Testis (tissue), 2 donors: Measurements from ENCODE around the gene STIM1.

Source experiments
- POLR2A ChIP-seq: fragments of 450-650 bp; IDR thresholded peaks from one replicate; pipeline ENCODE4 v1.6.1; 2017; ENCODE audit warnings: antibody characterized with exemption, mild to moderate bottlenecking, moderate library complexity
- TF ChIP-seq, protein P1 (sequence below), 3 experiments: fragments of 450-650 bp in 2 of 3; fragments of 200-600 bp in 1 of 3; sonication (generic) in 1 of 3; IDR thresholded peaks; one replicate each; pipeline ENCODE4 v1.5.1; 2016 to 2019; ENCODE audit warnings: antibody characterized with exemption in 3 of 3, mild to moderate bottlenecking in 2 of 3, moderate library complexity in 1 of 3

DNA sequence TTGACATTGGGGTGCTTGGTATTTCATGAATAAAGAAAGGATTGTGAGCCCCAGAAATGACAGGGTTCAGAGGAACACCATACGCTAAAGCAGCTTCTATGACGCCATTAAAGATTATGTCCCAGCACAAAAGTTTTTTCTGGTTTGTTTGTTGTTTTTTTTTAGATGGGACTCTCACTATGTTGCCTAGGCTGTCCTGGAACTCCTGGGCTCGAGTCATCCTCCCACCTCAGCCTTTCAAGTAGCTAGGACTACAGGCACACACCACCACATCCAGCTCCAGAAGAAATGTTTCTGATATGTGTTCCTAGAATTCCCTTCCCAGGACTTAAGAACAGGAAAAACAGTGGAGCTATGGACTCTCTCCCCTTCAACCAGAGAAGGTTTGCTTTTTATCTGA is 12.1 kb upstream of the STIM1 start:
- TF ChIP-seq, protein P1, sequence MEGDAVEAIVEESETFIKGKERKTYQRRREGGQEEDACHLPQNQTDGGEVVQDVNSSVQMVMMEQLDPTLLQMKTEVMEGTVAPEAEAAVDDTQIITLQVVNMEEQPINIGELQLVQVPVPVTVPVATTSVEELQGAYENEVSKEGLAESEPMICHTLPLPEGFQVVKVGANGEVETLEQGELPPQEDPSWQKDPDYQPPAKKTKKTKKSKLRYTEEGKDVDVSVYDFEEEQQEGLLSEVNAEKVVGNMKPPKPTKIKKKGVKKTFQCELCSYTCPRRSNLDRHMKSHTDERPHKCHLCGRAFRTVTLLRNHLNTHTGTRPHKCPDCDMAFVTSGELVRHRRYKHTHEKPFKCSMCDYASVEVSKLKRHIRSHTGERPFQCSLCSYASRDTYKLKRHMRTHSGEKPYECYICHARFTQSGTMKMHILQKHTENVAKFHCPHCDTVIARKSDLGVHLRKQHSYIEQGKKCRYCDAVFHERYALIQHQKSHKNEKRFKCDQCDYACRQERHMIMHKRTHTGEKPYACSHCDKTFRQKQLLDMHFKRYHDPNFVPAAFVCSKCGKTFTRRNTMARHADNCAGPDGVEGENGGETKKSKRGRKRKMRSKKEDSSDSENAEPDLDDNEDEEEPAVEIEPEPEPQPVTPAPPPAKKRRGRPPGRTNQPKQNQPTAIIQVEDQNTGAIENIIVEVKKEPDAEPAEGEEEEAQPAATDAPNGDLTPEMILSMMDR (IDR thresholded peaks at IDR 0.05): no peak
- no peak for TF ChIP-seq POLR2A
